Psoas muscle (tissue), 8 donors: Measurements from ENCODE around the gene IL10RA. TPM values are rescaled to one million over a fixed set of nuclear protein-coding genes. Genes with fewer than 3 reads are reported as not detected.
"Not testable (repeated sequence)": the region's sequence is repeated elsewhere in the genome, so short reads cannot be mapped to it uniquely, and the experiment has no call there.

Source experiments
- ATAC-seq, 4 donors: fragments of 200-7000 bp; cut with Tn5 transposase; one replicate each; pipeline ENCODE4 v1.9.1; 2020; ENCODE audit warnings: moderate library complexity in 3 of 4, mild to moderate bottlenecking in 2 of 4
- DNase-seq, 2 donors: peaks; one replicate each; pipeline ENCODE4 v3.0.0-alpha.2; 2020
- H3K27ac ChIP-seq: fragments of 200-600 bp; one replicate; pipeline ENCODE4 v1.8.0; 2022
- H3K27me3 ChIP-seq, 3 donors: fragments of 200-600 bp in 1 of 3; one replicate each; pipeline versions ENCODE4 v1.6.1 to v1.8.0; 2013 to 2022; ENCODE audit warnings: low read length in 2 of 3, mild to moderate bottlenecking in 2 of 3, moderate library complexity in 1 of 3; ENCODE audit not compliant: insufficient read depth in 3 of 3
- H3K36me3 ChIP-seq, 2 donors: fragments of 200-600 bp in 1 of 2; one replicate each; pipeline versions ENCODE4 v1.6.1 to v1.8.0; 2013 to 2022; ENCODE audit warnings: low read depth in 1 of 2, mild to moderate bottlenecking in 1 of 2, moderate library complexity in 1 of 2; ENCODE audit not compliant: insufficient read depth in 1 of 2
- H3K4me1 ChIP-seq: fragments of 200-600 bp; one replicate; pipeline ENCODE4 v1.8.0; 2022
- H3K4me3 ChIP-seq: fragments of 200-600 bp; one replicate; pipeline ENCODE4 v1.8.0; 2022; ENCODE audit warnings: mild to moderate bottlenecking
- H3K9me3 ChIP-seq: fragments of 200-600 bp; one replicate; pipeline ENCODE4 v1.8.0; 2022
- CTCF ChIP-seq: fragments of 200-600 bp; IDR thresholded peaks from one replicate; pipeline ENCODE4 v1.8.0; 2022; ENCODE audit warnings: antibody characterized with exemption
- WGBS, 3 donors: extraction: QIAGEN DNeasy Blood & Tissue Kit; methylation state at CpG; one replicate each; pipeline versions ENCODE4 v1.1.6 to v1.1.7; 2013; 5-methylcytosine and 5-hydroxymethylcytosine counted together
- intact Hi-C, 2 donors: fragments of 100-400 bp; cut with DNase I; formaldehyde crosslinking; loops; one replicate each; pipeline versions ENCODE4 v1.11.0 to v1.14.2; 2022
- polyA plus RNA-seq, 3 donors: library from polyadenylated mRNA; stranded (reverse); fragments of 200-250 nt; gene quantifications; one replicate each; pipeline ENCODE4 v1.2.3, GENCODE V29; 2013
- total RNA-seq, 4 donors: library from RNA; stranded (reverse); fragmentation: NEBNext Ultra II Directional in 2 of 4; extraction: Animal tissue kit (Norgen Biotek cat#: 25700) in 2 of 4; gene quantifications; one replicate each; pipeline versions ENCODE4 v1.2.1 to v1.2.4, GENCODE V29; 2021 to 2023
- donor health status: healthy with polysubstance abuse.
- donor health status: DM: no; HTN: no; CAD: no; lungs with moderate emphysema.
- donor health status: Bipolar disorder and iron deficiency.
- donor health status: healthy.
- donor health status: DM: yes; HTN: yes; CAD: no.
- donor health status: DM: no; HTN: no; CAD: no.
- donor health status: DM: no; HTN: no; CAD: no.
- donor health status: DM: yes; HTN: yes; CAD: no.

IL10RA gene
- total and polyA plus RNA-seq, 7 donors: 0.39 to 3.9 (median 1.1) TPM

- Histone ChIP-seq H3K27ac (no peak overlapping the region), H3K27me3 (peaks cover 0 to 14% (median 1%) of the 10 kb centered on the region in 3 donors), H3K9me3 (peaks cover 3% of the 10 kb centered on the region), H3K4me3 (no peak overlapping the region), H3K4me1 (no peaks in the 10 kb centered on the region), H3K36me3 (no peaks in the 10 kb centered on the region)
- ATAC-seq (peak; percentile 94 to 98 (median 96)), DNase-seq (peak; percentile 87 to 94)
- WGBS, 3 donors: 40 to 46% (median 43%) methylated on average over 7 of the region's 7 CpGs
- intact Hi-C loops: loop anchor here (1.0 to 10.0 kb wide), 7 partner anchors 102 to 520 kb away; no protein-coding TSS in a partner anchor
- TF ChIP-seq CTCF: peak; percentile 96
Measured at GRCh38 chr11:117946842-117947526, 39.2 kb upstream of the IL10RA start.

- H3K9me3 ChIP-seq, H3K4me1 ChIP-seq, H3K36me3 ChIP-seq, H3K27ac ChIP-seq, H3K4me3 ChIP-seq, ATAC-seq, DNase-seq: not testable (repeated sequence)
- H3K27me3 ChIP-seq: peaks cover 0 to 14% (median 0%) of the 10 kb centered on the region in 3 donors
- intact Hi-C loops: loop anchor here (1.0 to 10.0 kb wide), 7 partner anchors 103 to 520 kb away; no protein-coding TSS in a partner anchor
- WGBS, 3 donors: 72 to 77% (median 77%) methylated on average over 10 of the region's 10 CpGs
Measured at GRCh38 chr11:117947751-117948150, 38.4 kb upstream of the IL10RA start.

GRCh38 chr11:117948466-117948865, 37.7 kb upstream of the IL10RA start:
- not testable (repeated sequence) for H3K4me3 ChIP-seq, DNase-seq, H3K4me1 ChIP-seq, H3K27ac ChIP-seq, H3K36me3 ChIP-seq, H3K27me3 ChIP-seq, H3K9me3 ChIP-seq, ATAC-seq
- 77 to 91% (median 89%) methylated on average over 11 of the region's 11 CpGs for WGBS, 3 donors
- intact Hi-C loops: loop anchor here (5.0 to 10.0 kb wide), 4 partner anchors 104 to 521 kb away; no protein-coding TSS in a partner anchor

GRCh38 chr11:117949062-117949461, 37.1 kb upstream of the IL10RA start:
- WGBS, 3 donors: 65 to 74% (median 67%) methylated on average over 6 of the region's 6 CpGs
- Histone ChIP-seq H3K4me1 (no peaks in the 10 kb centered on the region), H3K36me3 (no peaks in the 10 kb centered on the region), H3K27me3 (peaks cover 0 to 9% (median 0%) of the 10 kb centered on the region in 3 donors), H3K9me3 (no peaks in the 10 kb centered on the region), H3K27ac (no peak overlapping the region), H3K4me3 (no peak overlapping the region)
- no peak for TF ChIP-seq CTCF
- ATAC-seq: no peak
- intact Hi-C loops: loop anchor here (5.0 to 10.0 kb wide), 4 partner anchors 103 to 522 kb away; no protein-coding TSS in a partner anchor
- no peak for DNase-seq

- no peak for TF ChIP-seq CTCF
- 7 to 9% (median 8%) methylated on average over 5 of the region's 5 CpGs for WGBS, 3 donors
- Histone ChIP-seq H3K4me1 (no peaks in the 10 kb centered on the region), H3K27me3 (peaks cover 0 to 9% (median 0%) of the 10 kb centered on the region in 3 donors), H3K4me3 (no peak overlapping the region), H3K36me3 (no peaks in the 10 kb centered on the region), H3K27ac (no peak overlapping the region), H3K9me3 (no peaks in the 10 kb centered on the region)
- DNase-seq: no peak
- intact Hi-C loops: no loop called here
- ATAC-seq: no peak
Measured at GRCh38 chr11:117950301-117950700, 35.9 kb upstream of the IL10RA start.
